NT2/D1 (cell line): ENCODE results near the gene RAB8B.

ENCODE experiments used
- SUZ12 ChIP-seq: IDR thresholded peaks from 2 replicates; pipeline ENCODE4 v1.6.1; 2011; ENCODE audit not compliant: insufficient read length, insufficient read depth; ENCODE audit errors: extremely low read depth
- YY1 ChIP-seq: IDR thresholded peaks from 2 replicates; pipeline ENCODE4 v1.6.1; 2011; ENCODE audit not compliant: insufficient read length, insufficient read depth
- ZNF274 ChIP-seq: IDR thresholded peaks from 2 replicates; pipeline ENCODE4 v1.6.1; 2011; ENCODE audit warnings: mild to moderate bottlenecking, low read depth, low read length

- TF ChIP-seq SUZ12 (no peak), ZNF274 (no peak), YY1 (no peak)
These were observed 22.1 kb downstream of the RAB8B start for GRCh38 chr15:63211549-63211948.
